AG09319 (cell line): Measurements from ENCODE around the gene GAS2L1.
"Not testable (repeated sequence)": the region's sequence is repeated elsewhere in the genome, so short reads cannot be mapped to it uniquely, and the experiment has no call there.

Experiments
- DNase-seq: peaks from one replicate; pipeline ENCODE4 v3.0.0-alpha.2; 2010; ENCODE audit warnings: low read depth; ENCODE audit errors: extremely low read depth
- TF ChIP-seq, protein P1 (sequence below): IDR thresholded peaks from 2 replicates; pipeline ENCODE4 v1.5.1; 2011; ENCODE audit warnings: low read depth, mild to moderate bottlenecking, inconsistent platforms, low read length, moderate library complexity

The GAS2L1 gene

DNA sequence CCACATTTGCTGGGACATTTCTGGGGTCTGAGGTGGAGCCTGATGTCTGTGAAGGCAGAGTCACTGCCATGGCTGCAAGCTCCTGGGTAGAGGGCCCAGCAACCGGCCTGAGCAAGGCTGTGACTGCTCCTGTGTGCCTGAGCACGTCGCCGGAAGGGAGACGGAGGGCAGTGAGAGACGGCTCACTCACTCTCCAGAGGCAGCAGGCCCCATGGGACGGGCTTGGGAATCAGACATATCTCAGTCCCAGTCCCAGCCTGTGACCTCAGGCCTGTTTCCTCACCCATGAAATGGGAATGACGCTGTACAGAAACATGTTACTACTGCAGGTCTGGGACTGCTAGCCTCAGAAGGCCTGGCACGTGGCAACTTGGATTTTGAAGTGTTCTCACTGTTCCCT lies 45.4 kb downstream of the GAS2L1 start:
- TF ChIP-seq, protein P1, sequence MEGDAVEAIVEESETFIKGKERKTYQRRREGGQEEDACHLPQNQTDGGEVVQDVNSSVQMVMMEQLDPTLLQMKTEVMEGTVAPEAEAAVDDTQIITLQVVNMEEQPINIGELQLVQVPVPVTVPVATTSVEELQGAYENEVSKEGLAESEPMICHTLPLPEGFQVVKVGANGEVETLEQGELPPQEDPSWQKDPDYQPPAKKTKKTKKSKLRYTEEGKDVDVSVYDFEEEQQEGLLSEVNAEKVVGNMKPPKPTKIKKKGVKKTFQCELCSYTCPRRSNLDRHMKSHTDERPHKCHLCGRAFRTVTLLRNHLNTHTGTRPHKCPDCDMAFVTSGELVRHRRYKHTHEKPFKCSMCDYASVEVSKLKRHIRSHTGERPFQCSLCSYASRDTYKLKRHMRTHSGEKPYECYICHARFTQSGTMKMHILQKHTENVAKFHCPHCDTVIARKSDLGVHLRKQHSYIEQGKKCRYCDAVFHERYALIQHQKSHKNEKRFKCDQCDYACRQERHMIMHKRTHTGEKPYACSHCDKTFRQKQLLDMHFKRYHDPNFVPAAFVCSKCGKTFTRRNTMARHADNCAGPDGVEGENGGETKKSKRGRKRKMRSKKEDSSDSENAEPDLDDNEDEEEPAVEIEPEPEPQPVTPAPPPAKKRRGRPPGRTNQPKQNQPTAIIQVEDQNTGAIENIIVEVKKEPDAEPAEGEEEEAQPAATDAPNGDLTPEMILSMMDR: no peak
- no peak for DNase-seq

DNA sequence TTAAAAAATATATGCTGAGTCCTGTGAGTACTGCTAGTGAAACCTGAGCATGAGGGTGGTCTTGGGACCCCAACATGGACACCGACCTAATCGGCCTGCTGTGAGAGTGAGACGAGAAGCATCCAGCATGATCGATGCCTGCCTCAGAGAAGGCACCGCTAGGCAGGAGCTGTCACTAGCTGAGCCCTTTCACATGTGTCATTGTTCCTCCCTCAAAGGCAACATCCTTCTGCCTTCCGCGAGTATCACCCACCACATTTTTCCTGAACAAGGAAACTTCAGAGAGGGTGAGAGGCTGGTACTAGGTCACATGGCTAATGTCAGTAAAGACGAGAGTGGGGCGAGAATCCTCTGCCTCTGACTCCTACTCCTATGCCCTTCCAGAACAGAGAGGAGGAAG lies 46.3 kb downstream of the GAS2L1 start:
- TF ChIP-seq, protein P1: no peak
- no peak for DNase-seq

DNA sequence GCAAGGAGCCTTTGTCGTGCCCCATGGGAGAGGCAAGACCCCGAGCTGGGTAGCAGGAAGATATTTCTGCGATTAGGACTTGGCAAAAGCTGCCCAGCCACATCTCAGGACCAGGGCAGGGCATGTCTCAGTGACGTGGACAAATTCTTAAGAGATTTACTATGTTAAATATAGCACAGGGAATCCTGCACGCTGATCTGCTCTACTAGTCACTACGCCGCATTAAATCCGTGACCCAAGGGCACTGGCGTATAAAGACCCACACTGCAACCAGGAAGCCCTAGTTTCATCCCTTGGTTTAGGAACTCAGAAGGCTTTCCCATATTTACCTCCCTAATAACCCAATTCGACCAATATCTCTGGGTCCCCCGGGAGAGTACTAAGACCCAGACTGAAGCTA lies 46.8 kb downstream of the GAS2L1 start:
- TF ChIP-seq, protein P1: no peak
- no peak for DNase-seq

DNA sequence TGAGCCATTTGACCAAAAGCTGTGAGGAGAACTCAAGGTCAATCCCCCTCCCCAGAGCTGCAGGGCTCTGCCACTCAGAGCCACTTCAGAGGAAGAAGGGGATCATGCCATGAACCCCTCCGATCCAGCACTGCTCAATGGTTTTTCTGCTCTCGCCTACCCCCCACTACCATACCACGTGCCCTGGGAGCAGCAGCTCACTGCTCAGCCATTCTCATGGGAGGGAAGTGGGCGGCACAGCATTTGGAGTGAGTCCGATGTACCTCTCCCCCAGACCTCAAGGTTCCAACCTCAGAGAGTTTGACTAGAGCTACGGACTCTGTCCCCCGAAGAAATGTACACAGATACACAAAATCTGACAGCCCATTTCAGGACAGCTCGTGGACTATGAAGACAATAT lies 47.4 kb downstream of the GAS2L1 start:
- TF ChIP-seq, protein P1: no peak
- DNase-seq: no peak

DNA sequence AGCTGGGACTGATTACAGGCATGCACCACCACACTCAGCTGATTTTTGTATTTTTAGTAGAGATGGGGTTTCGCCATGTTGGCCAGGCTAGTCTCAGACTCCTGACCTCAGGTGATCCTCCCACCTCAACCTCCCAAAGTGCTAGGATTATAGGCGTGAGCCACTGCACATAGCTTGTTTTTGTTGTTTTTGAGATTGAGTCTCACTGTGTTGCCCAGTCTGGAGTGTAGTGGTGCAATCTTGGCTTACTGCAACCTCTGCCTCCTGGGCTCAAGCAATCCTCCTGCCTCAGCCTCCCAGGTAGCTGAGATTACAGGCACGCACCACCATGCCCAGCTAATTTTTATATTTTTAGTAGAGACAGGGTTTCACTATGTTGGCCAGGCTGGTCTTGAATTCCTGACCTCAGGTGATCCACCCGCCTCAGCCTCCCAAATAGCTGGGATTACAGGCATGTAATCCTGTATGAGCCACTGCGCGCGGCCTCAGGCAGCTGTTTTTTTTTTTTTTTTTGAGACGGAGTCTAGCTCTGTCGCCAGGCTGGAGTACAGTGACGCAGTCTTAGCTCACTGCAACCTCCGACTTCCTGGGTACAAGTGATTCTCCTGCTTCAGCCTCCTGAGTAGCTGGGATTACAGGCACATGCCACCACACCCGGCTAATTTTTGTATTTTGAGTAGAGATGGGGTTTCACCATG lies 50.9 kb downstream of the GAS2L1 start:
- DNase-seq: not testable (repeated sequence)

DNA sequence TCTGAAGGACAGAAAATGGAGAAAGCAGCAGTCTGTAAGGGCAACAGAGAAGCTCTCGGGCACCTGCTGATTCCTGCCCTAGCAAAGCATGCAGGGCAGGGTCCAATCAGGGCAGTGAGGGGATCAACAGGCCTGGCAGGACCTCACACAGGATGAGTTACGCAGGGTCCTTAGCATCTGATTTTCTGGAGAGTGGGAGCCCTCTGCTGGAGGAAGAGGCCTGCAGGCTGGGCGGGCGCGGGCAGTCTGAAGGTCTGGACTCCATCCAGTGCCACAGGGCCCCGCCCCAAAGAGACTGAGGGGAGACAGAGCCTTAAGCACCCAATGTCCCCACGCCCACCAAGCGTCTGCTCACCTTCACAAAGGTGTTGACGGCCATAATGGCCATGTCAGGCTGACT lies 53.0 kb downstream of the GAS2L1 start:
- DNase-seq: peak; percentile 14
- TF ChIP-seq, protein P1: peak; percentile 79
